Measurements from ENCODE around the gene TMED10. TPM values are rescaled to one million over a fixed set of nuclear protein-coding genes. Genes with fewer than 3 reads are reported as not detected.
A peak's percentile ranks its signal among the peaks of the same experiment; 100 is the strongest.

The TMED10 gene
- total and polyA plus RNA-seq, 10 donors: 33.3 to 212 (median 171) TPM

DNA sequence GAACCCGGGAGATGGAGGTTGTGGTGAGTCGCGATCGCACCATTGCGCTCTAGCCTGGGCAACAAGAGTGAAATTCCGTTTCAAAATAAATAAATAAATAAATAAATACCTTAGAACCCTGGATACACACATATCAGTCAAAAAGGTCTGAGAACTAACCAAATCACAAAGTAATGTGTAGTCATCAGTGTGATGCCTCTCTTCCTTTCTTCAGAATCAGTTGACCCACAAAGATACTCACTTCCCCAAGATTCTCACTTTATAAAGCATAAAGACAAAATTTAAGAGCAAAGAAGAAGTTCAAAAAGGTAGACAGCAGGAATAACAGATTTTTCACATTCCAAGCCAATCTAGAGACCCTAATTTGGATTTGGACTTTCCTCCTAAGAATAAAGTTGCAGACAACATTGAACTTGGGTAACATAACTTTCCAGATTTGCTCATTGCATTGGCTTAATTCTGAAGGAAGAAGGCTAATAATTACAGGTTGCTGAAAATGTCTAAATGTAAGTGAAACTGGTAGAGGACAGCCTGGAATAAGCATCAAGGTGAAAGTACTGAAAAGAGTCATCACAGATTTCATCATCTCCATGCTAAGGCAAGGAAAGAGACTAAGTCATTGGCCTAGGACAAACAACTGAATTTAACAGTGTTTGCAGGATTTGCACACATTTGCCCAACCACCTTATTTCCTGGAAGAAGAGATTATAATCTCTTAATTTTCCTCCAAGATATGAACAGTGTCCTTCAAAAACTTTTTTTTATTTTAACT lies 17.4 kb downstream of the TMED10 start:
- no peaks in the 10 kb centered on the region for H3K27me3 ChIP-seq (replicated peaks in 1 of 7)
- no peak for TF ChIP-seq POLR2A (IDR thresholded peaks at IDR 0.05)
- H3K4me3 ChIP-seq: no peak overlapping the region
- 93 to 99% (median 96%) methylated on average over 6 of the region's 6 CpGs for WGBS, 5 donors
- H3K4me1 ChIP-seq: peaks cover 0 to 96% (median 41%) of the 10 kb centered on the region in 6 donors
- no peak for DNase-seq
- H3K36me3 ChIP-seq: peaks cover 0 to 13% (median 0%) of the 10 kb centered on the region in 6 donors
- H3K27ac ChIP-seq: peak overlapping the region in 1 of 8 donors; percentile 20
- H3K9me3 ChIP-seq: no peaks in the 10 kb centered on the region
- intact Hi-C loops (cut with DNase I; ENCODE audit: low total_unique reads): no loop called here

DNA sequence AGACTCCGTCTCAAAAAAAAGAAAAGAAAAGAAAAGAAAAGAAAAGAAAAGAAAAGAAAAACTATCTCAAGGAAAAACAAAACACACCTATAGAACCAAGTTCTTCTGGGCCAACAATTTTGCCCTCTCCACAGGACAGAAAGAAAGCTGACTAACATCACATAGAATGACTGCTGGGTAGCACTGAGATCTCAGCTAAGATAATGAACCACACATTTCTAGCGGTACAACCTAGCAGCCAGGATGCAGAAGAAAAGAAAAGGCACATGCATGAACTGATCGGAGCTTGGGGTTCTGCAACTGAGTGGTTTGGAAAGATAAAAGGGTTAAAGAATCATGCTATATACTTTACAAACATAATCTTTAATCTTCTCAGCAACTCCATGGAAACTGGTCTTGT lies 19.5 kb downstream of the TMED10 start:
- H3K27ac ChIP-seq: no peak overlapping the region
- DNase-seq: no peak
- H3K4me1 ChIP-seq: peaks cover 0 to 96% (median 33%) of the 10 kb centered on the region in 6 donors
- no peaks in the 10 kb centered on the region for H3K9me3 ChIP-seq
- TF ChIP-seq POLR2AphosphoS5 (IDR thresholded peaks at IDR 0.05) (no peak), POLR2A (IDR thresholded peaks at IDR 0.05) (no peak)
- TF ChIP-seq, protein P1, sequence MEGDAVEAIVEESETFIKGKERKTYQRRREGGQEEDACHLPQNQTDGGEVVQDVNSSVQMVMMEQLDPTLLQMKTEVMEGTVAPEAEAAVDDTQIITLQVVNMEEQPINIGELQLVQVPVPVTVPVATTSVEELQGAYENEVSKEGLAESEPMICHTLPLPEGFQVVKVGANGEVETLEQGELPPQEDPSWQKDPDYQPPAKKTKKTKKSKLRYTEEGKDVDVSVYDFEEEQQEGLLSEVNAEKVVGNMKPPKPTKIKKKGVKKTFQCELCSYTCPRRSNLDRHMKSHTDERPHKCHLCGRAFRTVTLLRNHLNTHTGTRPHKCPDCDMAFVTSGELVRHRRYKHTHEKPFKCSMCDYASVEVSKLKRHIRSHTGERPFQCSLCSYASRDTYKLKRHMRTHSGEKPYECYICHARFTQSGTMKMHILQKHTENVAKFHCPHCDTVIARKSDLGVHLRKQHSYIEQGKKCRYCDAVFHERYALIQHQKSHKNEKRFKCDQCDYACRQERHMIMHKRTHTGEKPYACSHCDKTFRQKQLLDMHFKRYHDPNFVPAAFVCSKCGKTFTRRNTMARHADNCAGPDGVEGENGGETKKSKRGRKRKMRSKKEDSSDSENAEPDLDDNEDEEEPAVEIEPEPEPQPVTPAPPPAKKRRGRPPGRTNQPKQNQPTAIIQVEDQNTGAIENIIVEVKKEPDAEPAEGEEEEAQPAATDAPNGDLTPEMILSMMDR (IDR thresholded peaks at IDR 0.05 in 8 of 11, conservative IDR thresholded peaks at IDR 0.05 in 3 of 11): no peak
- H3K36me3 ChIP-seq: peaks cover 0 to 7% (median under 1%) of the 10 kb centered on the region in 6 donors
- intact Hi-C loops (cut with DNase I; ENCODE audit: low total_unique reads): no loop called here
- H3K4me3 ChIP-seq: no peak overlapping the region
- no peaks in the 10 kb centered on the region for H3K27me3 ChIP-seq (replicated peaks in 1 of 7)
- WGBS, 5 donors: 65 to 79% (median 70%) methylated on average over 3 of the region's 3 CpGs

DNA sequence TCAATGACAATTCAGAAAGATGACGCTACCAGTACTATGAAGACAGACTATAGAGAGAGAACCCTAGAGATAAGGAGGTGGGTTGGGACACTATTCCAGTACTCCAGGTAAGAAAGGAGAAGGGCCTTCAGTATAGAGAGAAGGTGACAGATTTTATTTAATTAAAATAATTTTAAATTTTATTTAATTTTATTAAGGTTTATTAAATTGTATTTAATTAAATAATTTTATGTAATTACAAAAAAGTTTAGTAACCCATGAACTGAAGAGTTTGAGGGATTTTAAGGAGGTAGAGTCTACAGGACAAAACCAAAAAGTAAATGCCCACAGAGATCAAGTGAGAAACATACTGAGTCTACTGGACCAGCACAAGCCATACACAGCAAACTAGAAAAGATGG lies 20.3 kb downstream of the TMED10 start:
- 97 to 100% (median 99%) methylated on average over 1 of the region's 1 CpG for WGBS, 5 donors
- no peaks in the 10 kb centered on the region for H3K9me3 ChIP-seq
- H3K27ac ChIP-seq: no peak overlapping the region
- DNase-seq: no peak
- TF ChIP-seq POLR2A (IDR thresholded peaks at IDR 0.05) (no peak), POLR2AphosphoS5 (IDR thresholded peaks at IDR 0.05) (no peak)
- TF ChIP-seq, protein P1 (IDR thresholded peaks at IDR 0.05 in 8 of 11, conservative IDR thresholded peaks at IDR 0.05 in 3 of 11): no peak
- peaks cover 0 to 15% (median 8%) of the 10 kb centered on the region in 6 donors for H3K36me3 ChIP-seq
- H3K4me3 ChIP-seq: no peak overlapping the region
- peaks cover 0 to 91% (median 30%) of the 10 kb centered on the region in 6 donors for H3K4me1 ChIP-seq
- H3K27me3 ChIP-seq (replicated peaks in 1 of 7): no peaks in the 10 kb centered on the region
- intact Hi-C loops (cut with DNase I; ENCODE audit: low total_unique reads): no loop called here

DNA sequence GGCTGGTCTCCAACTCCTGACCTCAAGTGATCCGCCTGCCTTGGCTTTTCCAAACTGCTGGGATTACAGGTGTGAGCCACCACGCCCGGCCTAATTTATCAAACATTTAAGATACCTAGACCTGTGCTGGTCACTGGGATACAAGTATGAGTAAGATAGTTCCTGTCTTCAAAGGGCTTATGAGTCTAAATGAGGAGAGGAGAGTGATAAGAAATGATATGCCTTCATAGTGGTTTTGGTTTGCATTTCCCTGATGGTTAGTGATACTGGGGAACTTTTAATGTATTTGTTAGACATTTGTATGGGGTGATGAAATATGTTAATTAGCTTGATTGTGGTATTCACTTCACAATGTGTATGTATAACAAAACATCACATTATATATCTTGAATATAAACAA lies 21.2 kb downstream of the TMED10 start:
- Histone ChIP-seq H3K4me1 (peaks cover 0 to 90% (median 25%) of the 10 kb centered on the region in 6 donors), H3K36me3 (peaks cover 0 to 23% (median 17%) of the 10 kb centered on the region in 6 donors), H3K4me3 (no peak overlapping the region), H3K27me3 (replicated peaks in 1 of 7) (no peaks in the 10 kb centered on the region), H3K27ac (no peak overlapping the region), H3K9me3 (no peaks in the 10 kb centered on the region)
- TF ChIP-seq POLR2AphosphoS5 (IDR thresholded peaks at IDR 0.05): no peak
- no peak for TF ChIP-seq POLR2A (IDR thresholded peaks at IDR 0.05)
- TF ChIP-seq, protein P1 (IDR thresholded peaks at IDR 0.05 in 8 of 11, conservative IDR thresholded peaks at IDR 0.05 in 3 of 11): no peak
- intact Hi-C loops (cut with DNase I; ENCODE audit: low total_unique reads): no loop called here
- DNase-seq: no peak
- 85 to 97% (median 93%) methylated on average over 3 of the region's 3 CpGs for WGBS, 5 donors

Data from spleen (tissue), 11 donors.